OCI-LY7 (cell line): ENCODE measurements around the gene LEMD1.

Experiments
- EZH2phosphoT487 ChIP-seq: fragments of 200-600 bp; sonication (generic); IDR thresholded peaks from 2 replicates; pipeline ENCODE4 v1.6.1; 2018; ENCODE audit warnings: low read depth, borderline replicate concordance, mild to moderate bottlenecking, mixed run types, antibody characterized with exemption, low read length, moderate library complexity, mixed read lengths
- TF ChIP-seq, protein P1 (sequence below): fragments of 200-600 bp; sonication (generic); conservative IDR thresholded peaks from 2 replicates; pipeline ENCODE4 v1.5.1; 2014; ENCODE audit warnings: mild to moderate bottlenecking, antibody characterized with exemption, low read length, moderate library complexity, mixed read lengths

DNA sequence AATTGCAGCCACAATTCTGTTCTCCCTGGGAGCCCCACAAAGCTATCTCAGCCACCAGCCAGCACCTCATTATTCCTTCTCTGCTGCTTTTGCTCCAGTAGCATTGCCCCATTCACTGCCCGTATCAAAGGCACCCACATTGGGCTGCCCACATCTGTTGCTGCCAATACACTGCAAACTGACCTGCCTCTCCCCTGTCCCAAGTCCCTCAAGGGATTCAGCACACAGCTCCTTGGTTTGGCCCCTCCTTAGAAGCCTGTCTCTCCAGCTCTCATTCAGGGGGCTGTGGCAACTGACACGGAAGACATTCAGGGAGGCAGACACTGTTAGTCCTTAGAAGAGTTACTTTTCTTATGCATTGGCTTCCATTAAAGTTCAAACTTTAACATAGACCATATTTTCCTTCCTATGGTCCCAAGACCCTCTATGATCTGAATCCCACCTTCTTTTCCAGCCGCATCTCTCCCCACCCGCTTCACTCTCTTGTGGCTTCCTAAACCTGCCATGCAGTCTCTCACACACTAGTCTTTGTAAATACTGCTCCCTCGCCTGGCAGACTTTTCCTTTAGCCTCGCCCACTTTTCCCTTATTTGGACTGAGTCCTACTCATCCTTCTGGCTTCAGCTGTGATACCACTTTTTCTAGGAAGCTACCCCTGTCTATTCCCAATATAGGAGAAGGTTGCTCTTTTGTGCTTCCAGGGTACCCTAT, 45.9 kb downstream of the LEMD1 start:
- TF ChIP-seq, protein P1, sequence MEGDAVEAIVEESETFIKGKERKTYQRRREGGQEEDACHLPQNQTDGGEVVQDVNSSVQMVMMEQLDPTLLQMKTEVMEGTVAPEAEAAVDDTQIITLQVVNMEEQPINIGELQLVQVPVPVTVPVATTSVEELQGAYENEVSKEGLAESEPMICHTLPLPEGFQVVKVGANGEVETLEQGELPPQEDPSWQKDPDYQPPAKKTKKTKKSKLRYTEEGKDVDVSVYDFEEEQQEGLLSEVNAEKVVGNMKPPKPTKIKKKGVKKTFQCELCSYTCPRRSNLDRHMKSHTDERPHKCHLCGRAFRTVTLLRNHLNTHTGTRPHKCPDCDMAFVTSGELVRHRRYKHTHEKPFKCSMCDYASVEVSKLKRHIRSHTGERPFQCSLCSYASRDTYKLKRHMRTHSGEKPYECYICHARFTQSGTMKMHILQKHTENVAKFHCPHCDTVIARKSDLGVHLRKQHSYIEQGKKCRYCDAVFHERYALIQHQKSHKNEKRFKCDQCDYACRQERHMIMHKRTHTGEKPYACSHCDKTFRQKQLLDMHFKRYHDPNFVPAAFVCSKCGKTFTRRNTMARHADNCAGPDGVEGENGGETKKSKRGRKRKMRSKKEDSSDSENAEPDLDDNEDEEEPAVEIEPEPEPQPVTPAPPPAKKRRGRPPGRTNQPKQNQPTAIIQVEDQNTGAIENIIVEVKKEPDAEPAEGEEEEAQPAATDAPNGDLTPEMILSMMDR: no peak
- TF ChIP-seq EZH2phosphoT487: no peak
